Measurements from ENCODE around the gene ARHGAP15. TPM values are rescaled to one million over a fixed set of nuclear protein-coding genes. Genes with fewer than 3 reads are reported as not detected.

ARHGAP15 gene
- total RNA-seq, 1 experiment from 2014 or later, result 0.42 TPM

GRCh38 chr2:143217512-143218115 lies 88.4 kb downstream of the ARHGAP15 start:
- ATAC-seq, result no peak
- Histone ChIP-seq H4K20me1 (ENCODE audit: insufficient read depth) (no peaks in the 10 kb centered on the region), H3K9me3 (ENCODE audit: control insufficient read depth in 1 of 2, insufficient read depth in 1 of 2, low read depth in 1 of 2, low read length in 2 of 2) (no peaks in the 10 kb centered on the region), H2AFZ (ENCODE audit: low read depth, low read length, poor library complexity, severe bottlenecking) (no peak overlapping the region), H3K9ac (ENCODE audit: low read length) (no peak overlapping the region), H3K4me3 (replicated peaks in 1 of 2; ENCODE audit: low read depth in 1 of 2, low read length in 2 of 2) (no peak overlapping the region), H3K27ac (ENCODE audit: low read depth, low read length) (no peak overlapping the region), H3K27me3 (ENCODE audit: insufficient read depth, low read length) (no peaks in the 10 kb centered on the region), H3K79me2 (ENCODE audit: insufficient read depth, low read length) (no peaks in the 10 kb centered on the region), H3K4me1 (ENCODE audit: control insufficient read depth in 1 of 2, insufficient read depth in 2 of 2, low read length in 2 of 2) (no peaks in the 10 kb centered on the region), H3K9me2 (ENCODE audit: insufficient read depth) (no peaks in the 10 kb centered on the region), H3K4me2 (ENCODE audit: low read length) (no peak overlapping the region), H3K36me3 (ENCODE audit: control insufficient read depth in 1 of 2, insufficient read depth in 2 of 2, low read length in 2 of 2) (no peaks in the 10 kb centered on the region)
- intact Hi-C loops (cut with micrococcal nuclease), result no loop called here
- ChIA-PET CTCF (no interaction called here), RAD21 (ENCODE audit: low non-redundant PET in 1 of 2, low total read pairs in 2 of 2, uncharacterized antibody in 2 of 2, unreplicated experiment in 2 of 2) (no interaction called here), POLR2A (no interaction called here)
- BruUV-seq (replicated peaks), result no TSS peak
- no peak for DNase-seq (ENCODE audit: low read depth, low spot score)
- TF ChIP-seq EZH2 (IDR thresholded peaks at IDR 0.05) (no peak), CTCF (IDR thresholded peaks at IDR 0.05 in 2 of 3, conservative IDR thresholded peaks at IDR 0.05 in 1 of 3; ENCODE audit: borderline replicate concordance in 1 of 3, insufficient read depth in 1 of 3, low read depth in 2 of 3, low read length in 2 of 3) (no peak), SIN3A (IDR thresholded peaks at IDR 0.05; ENCODE audit: low read depth) (no peak), FOSL1 (IDR thresholded peaks at IDR 0.05; ENCODE audit: low read depth) (no peak), EZH2phosphoT487 (IDR thresholded peaks at IDR 0.05; ENCODE audit: borderline replicate concordance) (no peak), CEBPB (IDR thresholded peaks at IDR 0.05; ENCODE audit: low read depth) (no peak), POLR2AphosphoS5 (IDR thresholded peaks at IDR 0.05; ENCODE audit: low read depth, low read length) (no peak), ELF1 (IDR thresholded peaks at IDR 0.05; ENCODE audit: borderline replicate concordance, low read depth) (no peak), ZFX (IDR thresholded peaks at IDR 0.05) (no peak), SRF (IDR thresholded peaks at IDR 0.05; ENCODE audit: low read depth) (no peak), SP1 (IDR thresholded peaks at IDR 0.05; ENCODE audit: low read depth) (no peak), TCF7L2 (IDR thresholded peaks at IDR 0.05; ENCODE audit: borderline replicate concordance, extremely low read depth, insufficient read depth, insufficient read length) (no peak), YY1 (IDR thresholded peaks at IDR 0.05; ENCODE audit: extremely low read depth, insufficient replicate concordance, low read depth, low read length) (no peak), ATF3 (IDR thresholded peaks at IDR 0.05) (no peak), MAX (IDR thresholded peaks at IDR 0.05) (no peak), POLR2A (IDR thresholded peaks at IDR 0.05; ENCODE audit: borderline replicate concordance, extremely low read depth, insufficient read depth, insufficient read length) (no peak), REST (IDR thresholded peaks at IDR 0.05; ENCODE audit: low read depth) (no peak)
